HepG2 (cell line): ENCODE measurements around the gene AHRR. TPM values are rescaled to one million over a fixed set of nuclear protein-coding genes. Genes with fewer than 3 reads are reported as not detected.

Experiments used
- ATAC-seq: fragments of 200-7000 bp; cut with Tn5 transposase; 3 replicates; pipeline ENCODE4 v1.9.1; 2020; ENCODE audit warnings: mild to moderate bottlenecking, moderate library complexity
- BruUV-seq: library from RNA; stranded (reverse); fragments of 400-500 nt; replicated peaks from 2 replicates; lab custom pipeline; 2021; lab: Mats Ljungman, UMichigan
- CTCF ChIA-PET: fragments of 300-600 bp; formaldehyde crosslinking; extraction: SDS; loops from one replicate; lab custom pipeline; 2021; ENCODE audit warnings: low total read pairs, inconsistent platforms, low intra/inter-chr PET ratio; lab: Yijun Ruan, JAX
- POLR2A ChIA-PET: fragments of 350-600 bp; sonication (Branson Sonifier 250); formaldehyde crosslinking; loops from one replicate; lab custom pipeline; 2020; ENCODE audit warnings: antibody characterized with exemption, inconsistent platforms; lab: Yijun Ruan, JAX
- DNase-seq: peaks from one replicate; pipeline ENCODE4 v3.0.0-alpha.2; 2015; ENCODE audit warnings: low spot score
- FAIRE-seq: peaks from 3 replicates; lab custom pipeline; 2011; peaks lifted over from hg19 to GRCh38; lab: Jason Lieb, UNC
- H2AFZ ChIP-seq: one replicate; pipeline ENCODE4 v1.6.1; 2011; ENCODE audit warnings: low read length, inconsistent platforms
- H3K27ac ChIP-seq: fragments of 300-600 bp; 3 replicates; pipeline ENCODE4 v1.8.0; 2011; ENCODE audit warnings: mixed run types, mild to moderate bottlenecking, mixed read lengths, low read length, inconsistent platforms; ENCODE audit not compliant: insufficient read depth; ENCODE audit errors: extremely low read length
- H3K27me3 ChIP-seq, 2 experiments: fragments of 200-600 bp in 1 of 2; 2 replicates in 1 of 2; 3 replicates in 1 of 2; pipeline versions ENCODE4 v1.6.0 to v1.8.0; 2011; ENCODE audit warnings: low read length in 2 of 2, mild to moderate bottlenecking in 2 of 2, moderate library complexity in 2 of 2, inconsistent platforms in 1 of 2; ENCODE audit not compliant: insufficient read depth in 2 of 2, control insufficient read depth in 1 of 2
- H3K36me3 ChIP-seq, 2 experiments: fragments of 200-600 bp in 1 of 2; replicated peaks in 1 of 2; 2 replicates in 1 of 2; 3 replicates in 1 of 2; pipeline versions ENCODE4 v1.5.1 to v1.8.0; 2011; ENCODE audit warnings: low read length in 2 of 2, inconsistent platforms in 1 of 2; ENCODE audit not compliant: insufficient read depth in 2 of 2, control insufficient read depth in 1 of 2
- H3K4me1 ChIP-seq: 2 replicates; pipeline ENCODE4 v1.5.1; 2012; ENCODE audit warnings: low read length, inconsistent platforms; ENCODE audit not compliant: insufficient read depth
- H3K4me2 ChIP-seq: 2 replicates; pipeline ENCODE4 v1.6.0; 2011; ENCODE audit warnings: low read depth, low read length, inconsistent platforms
- H3K4me3 ChIP-seq, 3 experiments: fragments of 200-600 bp in 1 of 3; sonication (generic), shearing (Covaris generic) in 1 of 3; replicated peaks in 1 of 3; 2 replicates each; pipeline ENCODE4 v1.5.1; 2011 to 2016; ENCODE audit warnings: low read length in 3 of 3, inconsistent platforms in 2 of 3, low read depth in 2 of 3, mild to moderate bottlenecking in 2 of 3, control low read depth in 1 of 3, mixed read lengths in 1 of 3; ENCODE audit not compliant: insufficient read depth in 1 of 3
- H3K79me2 ChIP-seq: one replicate; pipeline ENCODE4 v1.6.1; 2011; ENCODE audit warnings: low read length, inconsistent platforms; ENCODE audit not compliant: insufficient read depth
- H3K9ac ChIP-seq: 2 replicates; pipeline ENCODE4 v1.6.0; 2011; ENCODE audit warnings: mild to moderate bottlenecking, low read depth, low read length, inconsistent platforms; ENCODE audit not compliant: insufficient read depth
- H3K9me3 ChIP-seq: 2 replicates; pipeline ENCODE4 v1.5.1; 2012; ENCODE audit warnings: mild to moderate bottlenecking, low read length
- H4K20me1 ChIP-seq: 2 replicates; pipeline ENCODE4 v1.6.0; 2011; ENCODE audit warnings: inconsistent platforms, mild to moderate bottlenecking, low read length, moderate library complexity; ENCODE audit not compliant: insufficient read depth
- ATF1 ChIP-seq: IDR thresholded peaks from 2 replicates; pipeline ENCODE4 v1.6.1; 2016; ENCODE audit warnings: mild to moderate bottlenecking, control low read depth
- BHLHE40 ChIP-seq: IDR thresholded peaks from 2 replicates; pipeline ENCODE4 v1.6.1; 2011; ENCODE audit warnings: low read length, improper control_type of control experiment
- CBX2 ChIP-seq, 2 experiments: fragments of 200-600 bp in 1 of 2; sonication (generic); formaldehyde crosslinking in 1 of 2; IDR thresholded peaks; 2 replicates each; pipeline versions ENCODE4 v1.7.0 to v1.8.1; 2018 to 2022; ENCODE audit warnings: low read depth in 2 of 2, low read length in 1 of 2, mild to moderate bottlenecking in 1 of 2, missing genetic modification reagents in 1 of 2
- ESRRA ChIP-seq: sonication (generic); formaldehyde crosslinking; IDR thresholded peaks from 2 replicates; pipeline ENCODE4 v1.5.1; 2020; ENCODE audit warnings: mild to moderate bottlenecking, low read depth, missing genetic modification reagents
- FOXO1 ChIP-seq: sonication (generic); formaldehyde crosslinking; IDR thresholded peaks from 2 replicates; pipeline ENCODE4 v1.4.0; 2020; ENCODE audit warnings: missing genetic modification reagents
- GTF2F1 ChIP-seq: fragments of 150-350 bp; IDR thresholded peaks from 2 replicates; pipeline ENCODE4 v1.6.1; 2014; ENCODE audit warnings: low read length
- LCORL ChIP-seq, 2 experiments: fragments of 450-650 bp in 1 of 2; sonication (generic) in 1 of 2; formaldehyde crosslinking in 1 of 2; IDR thresholded peaks; 2 replicates each; pipeline versions ENCODE4 v1.5.0 to v1.6.1; 2017 to 2020; ENCODE audit warnings: antibody characterized with exemption in 1 of 2, missing genetic modification reagents in 1 of 2
- NKX3-1 ChIP-seq: sonication (generic); formaldehyde crosslinking; IDR thresholded peaks from 2 replicates; pipeline ENCODE4 v1.5.0; 2020; ENCODE audit warnings: missing genetic modification reagents
- RFX3 ChIP-seq: IDR thresholded peaks from 2 replicates; pipeline ENCODE4 v1.6.1; 2016; ENCODE audit warnings: missing biosample characterization, missing genetic modification reagents
- RFX5 ChIP-seq: IDR thresholded peaks from 2 replicates; pipeline ENCODE4 v1.6.1; 2011; ENCODE audit warnings: low read depth, low read length, improper control_type of control experiment
- RXRB ChIP-seq: IDR thresholded peaks from 2 replicates; pipeline ENCODE4 v1.6.1; 2016; ENCODE audit warnings: borderline replicate concordance, missing genetic modification reagents, missing compliant biosample characterization
- SKI ChIP-seq: fragments of 450-650 bp; IDR thresholded peaks from one replicate; pipeline ENCODE4 v1.6.1; 2018; ENCODE audit warnings: mild to moderate bottlenecking; ENCODE audit not compliant: partially characterized antibody
- ZNF331 ChIP-seq: sonication (generic); formaldehyde crosslinking; IDR thresholded peaks from 2 replicates; pipeline ENCODE4 v1.4.0; 2020; ENCODE audit warnings: missing genetic modification reagents
- ZNF337 ChIP-seq: sonication (generic); formaldehyde crosslinking; IDR thresholded peaks from 2 replicates; pipeline ENCODE4 v1.5.1; 2020; ENCODE audit warnings: missing genetic modification reagents, low read depth, mild to moderate bottlenecking, borderline replicate concordance
- ZNF546 ChIP-seq: sonication (generic); formaldehyde crosslinking; conservative IDR thresholded peaks from 2 replicates; pipeline ENCODE4 v1.8.1; 2023; ENCODE audit warnings: mild to moderate bottlenecking, missing genetic modification reagents
- ZSCAN5A ChIP-seq: sonication (generic); formaldehyde crosslinking; IDR thresholded peaks from 2 replicates; pipeline ENCODE4 v1.8.0; 2022; ENCODE audit warnings: mild to moderate bottlenecking, missing genetic modification reagents, borderline replicate concordance
- ZSCAN9 ChIP-seq: IDR thresholded peaks from 2 replicates; pipeline ENCODE4 v1.6.1; 2016; ENCODE audit warnings: borderline replicate concordance
- WGBS: methylation state at CpG from one replicate; pipeline ENCODE4 v1.1.6; 2017; ENCODE audit warnings: low lambda C conversion rate; 5-methylcytosine and 5-hydroxymethylcytosine counted together
- in situ Hi-C: cut with HindIII; loops from 2 replicates; pipeline ENCODE4 v1.10.0; 2017; ENCODE audit warnings: low pct_unique_long_range_greater_than_20kb; ENCODE audit not compliant: extremely low pct_ligation_motif_present
- intact Hi-C: fragments of 100-400 bp; cut with micrococcal nuclease; formaldehyde crosslinking; loops from one replicate; pipeline ENCODE4 v1.10.0; 2022; ENCODE audit not compliant: unreplicated experiment
- polyA plus RNA-seq, 8 experiments: library from polyadenylated mRNA; depleted of rRNA in 3 of 8; stranded (reverse) in 7 of 8; unstranded in 1 of 8; fragments of >200 nt; fragmentation: Illumina TruSeq in 4 of 8; extraction: Trizol in 4 of 8; gene quantifications; 2 replicates each; pipeline versions ENCODE4 v1.2.1 to v1.2.3, GENCODE V29; 2011 to 2016; ENCODE audit warnings: low read depth in 4 of 8, missing spikeins in 1 of 8, mixed read lengths in 1 of 8; ENCODE audit not compliant: insufficient read depth in 1 of 8
- total RNA-seq, 5 experiments: library from RNA; depleted of rRNA; stranded (reverse); fragments of >200 nt; fragmentation: Illumina TruSeq; extraction: Trizol; gene quantifications; 2 replicates each; pipeline ENCODE4 v1.2.3, GENCODE V29; 2016; ENCODE audit warnings: low read depth in 1 of 5
- TF ChIP-seq, protein P1 (sequence below): fragments of 450-650 bp; IDR thresholded peaks from 2 replicates; pipeline ENCODE4 v1.6.1; 2017; ENCODE audit warnings: mild to moderate bottlenecking
- TF ChIP-seq, protein P2 (sequence below): sonication (generic); formaldehyde crosslinking; IDR thresholded peaks from 2 replicates; pipeline ENCODE4 v1.4.0; 2020; ENCODE audit warnings: missing genetic modification reagents

The AHRR gene
- total and polyA plus RNA-seq, 2 of the 13 experiments (the other 11 are each of a cell fraction or from before 2014, with no cell fraction given): 0.28 to 0.35 TPM

- Histone ChIP-seq H3K9me3 (no peaks in the 10 kb centered on the region), H3K4me3 (no peak overlapping the region), H3K79me2 (no peaks in the 10 kb centered on the region), H2AFZ (no peak overlapping the region), H3K4me1 (no peaks in the 10 kb centered on the region), H3K36me3 (peaks cover 16 to 45% of the 10 kb centered on the region in 2 experiments; a peak in 4 of 5 replicates), H3K27ac (no peak overlapping the region), H3K9ac (no peak overlapping the region), H4K20me1 (no peaks in the 10 kb centered on the region), H3K4me2 (no peak overlapping the region), H3K27me3 (no peaks in the 10 kb centered on the region)
- DNase-seq (no peak), ATAC-seq (no peak), FAIRE-seq (no peak)
- ChIA-PET CTCF (no interaction called here), POLR2A (no interaction called here)
- no TSS peak for BruUV-seq
- intact Hi-C loops: no loop called here
- WGBS: 97% methylated on average over 25 of the region's 28 CpGs
- in situ Hi-C loops: no loop called here
- TF ChIP-seq LCORL (IDR thresholded peaks at IDR 0.05) (no peak), LCORL (CRISPR knock-in tag; IDR thresholded peaks at IDR 0.05) (no peak), SKI (no peak), FOXO1 (CRISPR knock-in tag) (no peak), ZNF546 (no peak), CBX2 (IDR thresholded peaks at IDR 0.05; ENCODE audit: low read depth, low read length) (no peak), CBX2 (CRISPR knock-in tag; IDR thresholded peaks at IDR 0.05; ENCODE audit: low read depth) (no peak), RXRB (no peak), BHLHE40 (no peak), ZNF337 (CRISPR knock-in tag) (no peak), RFX3 (no peak), NKX3-1 (CRISPR knock-in tag) (no peak), ESRRA (no peak), ZNF331 (CRISPR knock-in tag) (no peak), ATF1 (CRISPR knock-in tag) (no peak), GTF2F1 (no peak), ZSCAN5A (CRISPR knock-in tag) (no peak), ZSCAN9 (CRISPR knock-in tag) (no peak), RFX5 (no peak)
- TF ChIP-seq, protein P1, sequence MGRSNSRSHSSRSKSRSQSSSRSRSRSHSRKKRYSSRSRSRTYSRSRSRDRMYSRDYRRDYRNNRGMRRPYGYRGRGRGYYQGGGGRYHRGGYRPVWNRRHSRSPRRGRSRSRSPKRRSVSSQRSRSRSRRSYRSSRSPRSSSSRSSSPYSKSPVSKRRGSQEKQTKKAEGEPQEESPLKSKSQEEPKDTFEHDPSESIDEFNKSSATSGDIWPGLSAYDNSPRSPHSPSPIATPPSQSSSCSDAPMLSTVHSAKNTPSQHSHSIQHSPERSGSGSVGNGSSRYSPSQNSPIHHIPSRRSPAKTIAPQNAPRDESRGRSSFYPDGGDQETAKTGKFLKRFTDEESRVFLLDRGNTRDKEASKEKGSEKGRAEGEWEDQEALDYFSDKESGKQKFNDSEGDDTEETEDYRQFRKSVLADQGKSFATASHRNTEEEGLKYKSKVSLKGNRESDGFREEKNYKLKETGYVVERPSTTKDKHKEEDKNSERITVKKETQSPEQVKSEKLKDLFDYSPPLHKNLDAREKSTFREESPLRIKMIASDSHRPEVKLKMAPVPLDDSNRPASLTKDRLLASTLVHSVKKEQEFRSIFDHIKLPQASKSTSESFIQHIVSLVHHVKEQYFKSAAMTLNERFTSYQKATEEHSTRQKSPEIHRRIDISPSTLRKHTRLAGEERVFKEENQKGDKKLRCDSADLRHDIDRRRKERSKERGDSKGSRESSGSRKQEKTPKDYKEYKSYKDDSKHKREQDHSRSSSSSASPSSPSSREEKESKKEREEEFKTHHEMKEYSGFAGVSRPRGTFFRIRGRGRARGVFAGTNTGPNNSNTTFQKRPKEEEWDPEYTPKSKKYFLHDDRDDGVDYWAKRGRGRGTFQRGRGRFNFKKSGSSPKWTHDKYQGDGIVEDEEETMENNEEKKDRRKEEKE: no peak
- TF ChIP-seq, protein P2, sequence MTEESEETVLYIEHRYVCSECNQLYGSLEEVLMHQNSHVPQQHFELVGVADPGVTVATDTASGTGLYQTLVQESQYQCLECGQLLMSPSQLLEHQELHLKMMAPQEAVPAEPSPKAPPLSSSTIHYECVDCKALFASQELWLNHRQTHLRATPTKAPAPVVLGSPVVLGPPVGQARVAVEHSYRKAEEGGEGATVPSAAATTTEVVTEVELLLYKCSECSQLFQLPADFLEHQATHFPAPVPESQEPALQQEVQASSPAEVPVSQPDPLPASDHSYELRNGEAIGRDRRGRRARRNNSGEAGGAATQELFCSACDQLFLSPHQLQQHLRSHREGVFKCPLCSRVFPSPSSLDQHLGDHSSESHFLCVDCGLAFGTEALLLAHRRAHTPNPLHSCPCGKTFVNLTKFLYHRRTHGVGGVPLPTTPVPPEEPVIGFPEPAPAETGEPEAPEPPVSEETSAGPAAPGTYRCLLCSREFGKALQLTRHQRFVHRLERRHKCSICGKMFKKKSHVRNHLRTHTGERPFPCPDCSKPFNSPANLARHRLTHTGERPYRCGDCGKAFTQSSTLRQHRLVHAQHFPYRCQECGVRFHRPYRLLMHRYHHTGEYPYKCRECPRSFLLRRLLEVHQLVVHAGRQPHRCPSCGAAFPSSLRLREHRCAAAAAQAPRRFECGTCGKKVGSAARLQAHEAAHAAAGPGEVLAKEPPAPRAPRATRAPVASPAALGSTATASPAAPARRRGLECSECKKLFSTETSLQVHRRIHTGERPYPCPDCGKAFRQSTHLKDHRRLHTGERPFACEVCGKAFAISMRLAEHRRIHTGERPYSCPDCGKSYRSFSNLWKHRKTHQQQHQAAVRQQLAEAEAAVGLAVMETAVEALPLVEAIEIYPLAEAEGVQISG (CRISPR knock-in tag): no peak
Observed at GRCh38 chr5:306011-306805, 15.3 kb upstream of the AHRR start.
